Erythroblast (primary cell): Measurements from ENCODE around the gene RTL10.

Source experiments
- DNase-seq, 2 experiments: peaks; one replicate each; lab custom pipeline; 2025; lab: John Stamatoyannopoulos, UW
- GATA1 ChIP-seq: IDR thresholded peaks from 2 replicates; pipeline ENCODE4 v1.6.1; 2011; ENCODE audit warnings: low read depth, mild to moderate bottlenecking, control low read depth, low read length, moderate library complexity
- POLR2A ChIP-seq: IDR thresholded peaks from 2 replicates; pipeline ENCODE4 v1.6.1; 2011; ENCODE audit warnings: mild to moderate bottlenecking, low read length

The RTL10 gene

GRCh38 chr22:19819208-19819910 is 35.3 kb downstream of the RTL10 start:
- TF ChIP-seq GATA1: no peak
- TF ChIP-seq POLR2A: no peak
- no peak for DNase-seq

GRCh38 chr22:19818324-19819207 is 36.1 kb downstream of the RTL10 start:
- TF ChIP-seq GATA1 (no peak), POLR2A (no peak)
- DNase-seq: no peak

- no peak for DNase-seq
- TF ChIP-seq GATA1: no peak
- no peak for TF ChIP-seq POLR2A
Measured at GRCh38 chr22:19816372-19817119, 38.1 kb downstream of the RTL10 start.

- DNase-seq: no peak
- no peak for TF ChIP-seq POLR2A
- TF ChIP-seq GATA1: no peak
Measured at GRCh38 chr22:19815823-19816290, 38.8 kb downstream of the RTL10 start.

- no peak for DNase-seq
- TF ChIP-seq POLR2A: no peak
- no peak for TF ChIP-seq GATA1
Measured at GRCh38 chr22:19815093-19815822, 39.4 kb downstream of the RTL10 start.

- no peak for TF ChIP-seq POLR2A
- no peak for TF ChIP-seq GATA1
- no peak for DNase-seq
Measured at GRCh38 chr22:19814428-19814827, 40.2 kb downstream of the RTL10 start.

- no peak for DNase-seq
- TF ChIP-seq POLR2A: no peak
- TF ChIP-seq GATA1: no peak
Measured at GRCh38 chr22:19812910-19813309, 41.8 kb downstream of the RTL10 start.

GRCh38 chr22:19811811-19812771 is 42.6 kb downstream of the RTL10 start:
- TF ChIP-seq GATA1 (no peak), POLR2A (no peak)
- DNase-seq: no peak

- DNase-seq: no peak
- TF ChIP-seq POLR2A: no peak
- TF ChIP-seq GATA1: no peak
Measured at GRCh38 chr22:19811211-19811621, 43.5 kb downstream of the RTL10 start.

- TF ChIP-seq GATA1 (no peak), POLR2A (no peak)
- DNase-seq: no peak
Measured at GRCh38 chr22:19810381-19811201, 44.1 kb downstream of the RTL10 start.

- TF ChIP-seq POLR2A (no peak), GATA1 (no peak)
- DNase-seq: no peak
Measured at GRCh38 chr22:19809741-19810140, 44.9 kb downstream of the RTL10 start.
